ENCODE results near the gene RDH13.

- TF ChIP-seq EP300 (IDR thresholded peaks at IDR 0.05) = no peak
- no peak for TF ChIP-seq CTCF (IDR thresholded peaks at IDR 0.05)
- TF ChIP-seq POLR2A (IDR thresholded peaks at IDR 0.05) = no peak
Observed at GRCh38 chr19:55046975-55047622, 15.8 kb downstream of the RDH13 start.
